Endodermal cell (in vitro differentiated cells): ENCODE measurements around the gene LRCH1. TPM values are rescaled to one million over a fixed set of nuclear protein-coding genes. Genes with fewer than 3 reads are reported as not detected.
A peak's percentile ranks its signal among the peaks of the same experiment; 100 is the strongest.

ENCODE experiments used
- DNase-seq: peaks from one replicate; pipeline ENCODE4 v3.0.0-alpha.2; 2017
- H3K27ac ChIP-seq: 2 replicates; pipeline ENCODE4 v1.5.1; 2013; ENCODE audit warnings: mild to moderate bottlenecking, low read depth, low read length, moderate library complexity
- H3K27me3 ChIP-seq: 2 replicates; pipeline ENCODE4 v1.6.1; 2013; ENCODE audit warnings: mild to moderate bottlenecking, low read length, moderate library complexity; ENCODE audit not compliant: insufficient read depth, control insufficient read depth, poor library complexity, severe bottlenecking
- H3K36me3 ChIP-seq: 2 replicates; pipeline ENCODE4 v1.7.0; 2013; ENCODE audit warnings: mild to moderate bottlenecking, low read length, moderate library complexity; ENCODE audit not compliant: control insufficient read depth, insufficient read depth
- H3K4me1 ChIP-seq: one replicate; pipeline ENCODE4 v1.7.0; 2013; ENCODE audit warnings: low read length; ENCODE audit not compliant: control insufficient read depth, insufficient read depth
- H3K4me3 ChIP-seq: 2 replicates; pipeline ENCODE4 v1.5.1; 2013; ENCODE audit warnings: mild to moderate bottlenecking, low read length, moderate library complexity
- H3K9ac ChIP-seq: 2 replicates; pipeline ENCODE4 v1.6.1; 2013; ENCODE audit warnings: mild to moderate bottlenecking, low read length, moderate library complexity; ENCODE audit not compliant: poor library complexity, severe bottlenecking; ENCODE audit errors: extremely low read depth
- H3K9me3 ChIP-seq: 2 replicates; pipeline ENCODE4 v1.6.1; 2013; ENCODE audit warnings: mild to moderate bottlenecking, low read length, moderate library complexity; ENCODE audit not compliant: control insufficient read depth
- H3K27ac Mint-ChIP-seq: 2 replicates; pipeline ENCODE4 v1.8.0; 2020; ENCODE audit warnings: mixed read lengths
- H3K27me3 Mint-ChIP-seq: 2 replicates; pipeline ENCODE4 v1.8.0; 2021; ENCODE audit warnings: mild to moderate bottlenecking, mixed read lengths; ENCODE audit not compliant: insufficient read depth
- H3K36me3 Mint-ChIP-seq: 2 replicates; pipeline ENCODE4 v1.8.0; 2020; ENCODE audit warnings: low read depth, mixed read lengths
- H3K4me1 Mint-ChIP-seq: 2 replicates; pipeline ENCODE4 v1.8.0; 2020; ENCODE audit warnings: mixed read lengths
- H3K4me3 Mint-ChIP-seq: 2 replicates; pipeline ENCODE4 v1.8.0; 2020; ENCODE audit warnings: mild to moderate bottlenecking, moderate library complexity, mixed read lengths
- H3K9me3 Mint-ChIP-seq: 2 replicates; pipeline ENCODE4 v1.8.0; 2020; ENCODE audit warnings: mild to moderate bottlenecking, mixed read lengths
- WGBS, 2 experiments: methylation state at CpG; one replicate each; pipeline versions ENCODE4 v1.1.5 to v1.1.7; 2013; ENCODE audit warnings: missing lambda C conversion rate in 2 of 2, mixed read lengths in 1 of 2; ENCODE audit not compliant: insufficient coverage in 1 of 2, insufficient read length in 1 of 2; 5-methylcytosine and 5-hydroxymethylcytosine counted together
- total RNA-seq, 2 donors: library from RNA; stranded (reverse); fragmentation: NEBNext Ultra II Directional in 1 of 2; extraction: Animal tissue kit (Norgen Biotek cat#: 25700) in 1 of 2; gene quantifications; 2 replicates in 1 of 2; 3 replicates in 1 of 2; pipeline ENCODE4 v1.2.1, GENCODE V29; 2021
- TF ChIP-seq, protein P1 (sequence below): fragments of 200-600 bp; sonication (generic); conservative IDR thresholded peaks from 2 replicates; pipeline ENCODE4 v1.5.0; 2021; ENCODE audit warnings: antibody characterized with exemption, mild to moderate bottlenecking

Gene LRCH1
- total RNA-seq, 2 donors from 2014 or later = 8.1 to 11.8 TPM

GRCh38 chr13:46660857-46661256 is 107.9 kb downstream of the LRCH1 start:
- Histone ChIP-seq H3K27me3 (no peaks in the 10 kb centered on the region), H3K9me3 (no peaks in the 10 kb centered on the region), H3K27ac (no peak overlapping the region), H3K36me3 (no peaks in the 10 kb centered on the region), H3K4me3 (no peak overlapping the region), H3K9ac (no peak overlapping the region), H3K4me1 (peaks cover 15% of the 10 kb centered on the region)
- Mint-ChIP-seq H3K27ac (no peak overlapping the region), H3K9me3 (no peaks in the 10 kb centered on the region), H3K4me3 (no peak overlapping the region), H3K36me3 (peaks cover 5% of the 10 kb centered on the region), H3K4me1 (peaks cover 36% of the 10 kb centered on the region), H3K27me3 (no peaks in the 10 kb centered on the region)
- TF ChIP-seq, protein P1, sequence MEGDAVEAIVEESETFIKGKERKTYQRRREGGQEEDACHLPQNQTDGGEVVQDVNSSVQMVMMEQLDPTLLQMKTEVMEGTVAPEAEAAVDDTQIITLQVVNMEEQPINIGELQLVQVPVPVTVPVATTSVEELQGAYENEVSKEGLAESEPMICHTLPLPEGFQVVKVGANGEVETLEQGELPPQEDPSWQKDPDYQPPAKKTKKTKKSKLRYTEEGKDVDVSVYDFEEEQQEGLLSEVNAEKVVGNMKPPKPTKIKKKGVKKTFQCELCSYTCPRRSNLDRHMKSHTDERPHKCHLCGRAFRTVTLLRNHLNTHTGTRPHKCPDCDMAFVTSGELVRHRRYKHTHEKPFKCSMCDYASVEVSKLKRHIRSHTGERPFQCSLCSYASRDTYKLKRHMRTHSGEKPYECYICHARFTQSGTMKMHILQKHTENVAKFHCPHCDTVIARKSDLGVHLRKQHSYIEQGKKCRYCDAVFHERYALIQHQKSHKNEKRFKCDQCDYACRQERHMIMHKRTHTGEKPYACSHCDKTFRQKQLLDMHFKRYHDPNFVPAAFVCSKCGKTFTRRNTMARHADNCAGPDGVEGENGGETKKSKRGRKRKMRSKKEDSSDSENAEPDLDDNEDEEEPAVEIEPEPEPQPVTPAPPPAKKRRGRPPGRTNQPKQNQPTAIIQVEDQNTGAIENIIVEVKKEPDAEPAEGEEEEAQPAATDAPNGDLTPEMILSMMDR = no peak
- WGBS, 2 experiments = 86 to 100% methylated on average over 4 of the region's 4 CpGs
- DNase-seq = no peak

DNA sequence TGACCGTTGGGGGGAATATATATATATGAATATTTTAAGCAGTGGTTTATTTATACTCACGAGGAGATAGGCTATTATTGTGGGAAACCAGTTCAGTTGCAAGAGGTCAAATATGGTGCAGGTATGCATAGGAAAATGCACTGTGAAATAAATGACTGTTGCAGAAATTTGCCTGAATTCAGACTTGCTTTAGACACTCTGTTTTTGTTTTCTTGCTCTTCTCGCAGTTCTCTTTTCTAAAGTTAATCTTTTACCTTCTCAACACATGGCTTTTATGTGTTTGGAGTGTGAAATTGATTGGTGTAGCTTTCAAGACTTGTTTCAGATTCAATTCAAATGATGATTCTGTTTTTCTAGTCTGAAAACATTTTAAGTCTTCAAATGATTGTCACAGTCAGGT is 109.7 kb downstream of the LRCH1 start:
- WGBS, 2 experiments = 78% methylated on average over 3 of the region's 3 CpGs; no CpG with 5 or more reads in 1 of the 2 experiments
- no peaks in the 10 kb centered on the region for H3K9me3 Mint-ChIP-seq
- H3K36me3 Mint-ChIP-seq = peaks cover 5% of the 10 kb centered on the region
- TF ChIP-seq, protein P1 = no peak
- H3K9me3 ChIP-seq = no peaks in the 10 kb centered on the region
- H3K27ac Mint-ChIP-seq = peak overlapping the region; percentile 59
- no peaks in the 10 kb centered on the region for H3K27me3 ChIP-seq
- H3K4me1 Mint-ChIP-seq = peaks cover 50% of the 10 kb centered on the region
- no peaks in the 10 kb centered on the region for H3K36me3 ChIP-seq
- no peak overlapping the region for H3K4me3 ChIP-seq
- H3K27me3 Mint-ChIP-seq = no peaks in the 10 kb centered on the region
- no peak overlapping the region for H3K9ac ChIP-seq
- no peak overlapping the region for H3K4me3 Mint-ChIP-seq
- no peak overlapping the region for H3K27ac ChIP-seq
- DNase-seq = no peak
- peaks cover 22% of the 10 kb centered on the region for H3K4me1 ChIP-seq

GRCh38 chr13:46663206-46664037 is 110.5 kb downstream of the LRCH1 start:
- TF ChIP-seq, protein P1 = no peak
- 41 to 62% methylated on average over 2 to 3 of the region's 3 CpGs for WGBS, 2 experiments

More at GRCh38 chr13:46663206-46664037, 110.5 kb downstream of the LRCH1 start:
- peaks cover 52% of the 10 kb centered on the region for H3K4me1 Mint-ChIP-seq
- Histone ChIP-seq H3K36me3 (no peaks in the 10 kb centered on the region), H3K4me3 (no peak overlapping the region), H3K4me1 (peaks cover 22% of the 10 kb centered on the region), H3K9ac (no peak overlapping the region), H3K27ac (no peak overlapping the region), H3K27me3 (no peaks in the 10 kb centered on the region), H3K9me3 (no peaks in the 10 kb centered on the region)
- no peaks in the 10 kb centered on the region for H3K9me3 Mint-ChIP-seq
- no peaks in the 10 kb centered on the region for H3K27me3 Mint-ChIP-seq
- no peak for DNase-seq
- H3K36me3 Mint-ChIP-seq = peaks cover 5% of the 10 kb centered on the region
- H3K27ac Mint-ChIP-seq = peak overlapping the region; percentile 44
- H3K4me3 Mint-ChIP-seq = no peak overlapping the region
